WTC11 (cell line): ENCODE results near the gene WARS2. TPM values are rescaled to one million over a fixed set of nuclear protein-coding genes. Genes with fewer than 3 reads are reported as not detected.
A peak's percentile ranks its signal among the peaks of the same experiment; 100 is the strongest.

ENCODE experiments used
- ATAC-seq: fragments of 200-7000 bp; cut with Tn5 transposase; 2 replicates; pipeline ENCODE4 v1.10.0; 2021; ENCODE audit warnings: mild to moderate bottlenecking, moderate library complexity
- CTCF ChIA-PET: fragments of 300-600 bp; sonication (Branson Sonifier 250); formaldehyde crosslinking; loops from one replicate; lab custom pipeline; 2021; ENCODE audit warnings: antibody characterized with exemption; lab: Charles Lee
- POLR2A ChIA-PET: fragments of 350-600 bp; sonication (Branson Sonifier 250); formaldehyde crosslinking; loops from one replicate; lab custom pipeline; 2021; ENCODE audit warnings: antibody characterized with exemption; lab: Charles Lee
- DNase-seq: peaks from one replicate; pipeline ENCODE4 v3.0.0; 2021; ENCODE audit warnings: low spot score
- H3K27ac Mint-ChIP-seq: 2 replicates; pipeline ENCODE4 v1.8.0; 2021; ENCODE audit warnings: mixed read lengths
- H3K27me3 Mint-ChIP-seq: 2 replicates; pipeline ENCODE4 v1.8.0; 2021; ENCODE audit warnings: low read depth, mild to moderate bottlenecking, moderate library complexity, mixed read lengths
- H3K36me3 Mint-ChIP-seq: 2 replicates; pipeline ENCODE4 v1.8.0; 2021; ENCODE audit warnings: mixed read lengths
- H3K4me1 Mint-ChIP-seq: 2 replicates; pipeline ENCODE4 v1.8.0; 2022; ENCODE audit warnings: mixed read lengths
- H3K4me3 Mint-ChIP-seq: 2 replicates; pipeline ENCODE4 v1.8.0; 2021; ENCODE audit warnings: mild to moderate bottlenecking, moderate library complexity, mixed read lengths
- H3K9me3 Mint-ChIP-seq: 2 replicates; pipeline ENCODE4 v1.8.0; 2021; ENCODE audit warnings: mixed read lengths
- CBFB ChIP-seq: sonication (generic); formaldehyde crosslinking; IDR thresholded peaks from 2 replicates; pipeline ENCODE4 v1.8.1; 2022; ENCODE audit warnings: mild to moderate bottlenecking, low read depth, missing genetic modification reagents
- ELF4 ChIP-seq: sonication (generic); formaldehyde crosslinking; IDR thresholded peaks from 2 replicates; pipeline ENCODE4 v1.8.1; 2022; ENCODE audit warnings: low read depth, mild to moderate bottlenecking, moderate library complexity, missing genetic modification reagents
- FOXJ3 ChIP-seq: sonication (generic); formaldehyde crosslinking; IDR thresholded peaks from 2 replicates; pipeline ENCODE4 v1.9.0; 2021; ENCODE audit warnings: missing genetic modification reagents, mild to moderate bottlenecking, borderline replicate concordance
- GABPB1 ChIP-seq: sonication (generic); formaldehyde crosslinking; IDR thresholded peaks from 2 replicates; pipeline ENCODE4 v1.8.1; 2023; ENCODE audit warnings: mild to moderate bottlenecking, missing genetic modification reagents
- IRF2 ChIP-seq: sonication (generic); formaldehyde crosslinking; IDR thresholded peaks from 2 replicates; pipeline ENCODE4 v1.8.0; 2022; ENCODE audit warnings: low read depth, missing genetic modification reagents, borderline replicate concordance
- PRRX2 ChIP-seq: fragments of 250-450 bp; sonication (Bioruptor Pico); IDR thresholded peaks from 2 replicates; pipeline ENCODE4 v1.8.0; 2021; ENCODE audit warnings: mild to moderate bottlenecking
- RORB ChIP-seq: fragments of 250-450 bp; sonication (Bioruptor Pico); IDR thresholded peaks from 2 replicates; pipeline ENCODE4 v1.9.0; 2021; ENCODE audit warnings: mild to moderate bottlenecking
- ZBTB21 ChIP-seq: sonication (generic); formaldehyde crosslinking; IDR thresholded peaks from 2 replicates; pipeline ENCODE4 v1.8.1; 2023; ENCODE audit warnings: mild to moderate bottlenecking, missing genetic modification reagents, borderline replicate concordance
- ZNF121 ChIP-seq: sonication (generic); formaldehyde crosslinking; IDR thresholded peaks from 2 replicates; pipeline ENCODE4 v1.8.0; 2023; ENCODE audit warnings: missing genetic modification reagents
- total RNA-seq: library from RNA; stranded (reverse); gene quantifications from 3 replicates; pipeline ENCODE4 v1.2.3, GENCODE V29; 2021
- TF ChIP-seq, protein P1 (sequence below): fragments of 200-600 bp; IDR thresholded peaks from 2 replicates; pipeline ENCODE4 v1.8.0; 2022; ENCODE audit warnings: antibody characterized with exemption
- TF ChIP-seq, protein P2 (sequence below): sonication (generic); formaldehyde crosslinking; IDR thresholded peaks from 2 replicates; pipeline ENCODE4 v1.8.1; 2022; ENCODE audit warnings: mild to moderate bottlenecking, moderate library complexity, missing genetic modification reagents
- TF ChIP-seq, protein P3 (sequence below): sonication (generic); formaldehyde crosslinking; IDR thresholded peaks from 2 replicates; pipeline ENCODE4 v1.8.0; 2023; ENCODE audit warnings: missing genetic modification reagents
- TF ChIP-seq, protein P4 (sequence below): sonication (generic); formaldehyde crosslinking; conservative IDR thresholded peaks from 2 replicates; pipeline ENCODE4 v1.8.1; 2022; ENCODE audit warnings: mild to moderate bottlenecking, missing genetic modification reagents
- TF ChIP-seq, protein P5 (sequence below): sonication (generic); formaldehyde crosslinking; IDR thresholded peaks from 2 replicates; pipeline ENCODE4 v1.8.1; 2023; ENCODE audit warnings: mild to moderate bottlenecking, missing genetic modification reagents
- TF ChIP-seq, protein P6 (sequence below): fragments of 250-450 bp; sonication (Bioruptor Pico); IDR thresholded peaks from 2 replicates; pipeline ENCODE4 v1.9.0; 2021; ENCODE audit warnings: moderate library complexity, mild to moderate bottlenecking, inconsistent platforms, borderline replicate concordance
- TF ChIP-seq, protein P7 (sequence below): sonication (generic); formaldehyde crosslinking; IDR thresholded peaks from 2 replicates; pipeline ENCODE4 v1.8.1; 2022; ENCODE audit warnings: low read depth, missing genetic modification reagents, borderline replicate concordance

WARS2 gene
- total RNA-seq, 1 experiment from 2014 or later = 9.3 TPM

DNA sequence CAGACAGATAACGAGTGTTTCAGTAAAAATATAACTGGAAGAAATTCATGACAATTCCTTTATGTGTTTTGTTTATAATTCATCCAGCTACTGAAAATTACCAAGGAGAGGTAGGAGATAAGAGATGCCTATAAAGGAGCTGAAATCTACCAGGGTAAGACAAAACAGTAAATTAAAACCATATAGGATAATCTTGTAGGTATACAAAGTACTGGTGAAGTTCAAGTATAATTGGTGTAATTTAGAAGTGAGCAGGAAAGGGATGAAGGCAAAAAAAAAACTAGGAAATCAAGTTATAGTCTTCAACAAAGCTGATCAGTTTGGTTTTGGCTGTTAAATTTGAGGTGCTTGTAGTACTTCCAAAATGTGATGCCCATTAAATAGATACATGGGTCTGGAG is 1.2 kb upstream of the WARS2 start (continued):
- TF ChIP-seq, protein P1, sequence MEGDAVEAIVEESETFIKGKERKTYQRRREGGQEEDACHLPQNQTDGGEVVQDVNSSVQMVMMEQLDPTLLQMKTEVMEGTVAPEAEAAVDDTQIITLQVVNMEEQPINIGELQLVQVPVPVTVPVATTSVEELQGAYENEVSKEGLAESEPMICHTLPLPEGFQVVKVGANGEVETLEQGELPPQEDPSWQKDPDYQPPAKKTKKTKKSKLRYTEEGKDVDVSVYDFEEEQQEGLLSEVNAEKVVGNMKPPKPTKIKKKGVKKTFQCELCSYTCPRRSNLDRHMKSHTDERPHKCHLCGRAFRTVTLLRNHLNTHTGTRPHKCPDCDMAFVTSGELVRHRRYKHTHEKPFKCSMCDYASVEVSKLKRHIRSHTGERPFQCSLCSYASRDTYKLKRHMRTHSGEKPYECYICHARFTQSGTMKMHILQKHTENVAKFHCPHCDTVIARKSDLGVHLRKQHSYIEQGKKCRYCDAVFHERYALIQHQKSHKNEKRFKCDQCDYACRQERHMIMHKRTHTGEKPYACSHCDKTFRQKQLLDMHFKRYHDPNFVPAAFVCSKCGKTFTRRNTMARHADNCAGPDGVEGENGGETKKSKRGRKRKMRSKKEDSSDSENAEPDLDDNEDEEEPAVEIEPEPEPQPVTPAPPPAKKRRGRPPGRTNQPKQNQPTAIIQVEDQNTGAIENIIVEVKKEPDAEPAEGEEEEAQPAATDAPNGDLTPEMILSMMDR = no peak
- TF ChIP-seq, protein P2, sequence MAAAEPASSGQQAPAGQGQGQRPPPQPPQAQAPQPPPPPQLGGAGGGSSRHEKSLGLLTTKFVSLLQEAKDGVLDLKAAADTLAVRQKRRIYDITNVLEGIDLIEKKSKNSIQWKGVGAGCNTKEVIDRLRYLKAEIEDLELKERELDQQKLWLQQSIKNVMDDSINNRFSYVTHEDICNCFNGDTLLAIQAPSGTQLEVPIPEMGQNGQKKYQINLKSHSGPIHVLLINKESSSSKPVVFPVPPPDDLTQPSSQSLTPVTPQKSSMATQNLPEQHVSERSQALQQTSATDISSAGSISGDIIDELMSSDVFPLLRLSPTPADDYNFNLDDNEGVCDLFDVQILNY (CRISPR knock-in tag) = no peak
- TF ChIP-seq, protein P3, sequence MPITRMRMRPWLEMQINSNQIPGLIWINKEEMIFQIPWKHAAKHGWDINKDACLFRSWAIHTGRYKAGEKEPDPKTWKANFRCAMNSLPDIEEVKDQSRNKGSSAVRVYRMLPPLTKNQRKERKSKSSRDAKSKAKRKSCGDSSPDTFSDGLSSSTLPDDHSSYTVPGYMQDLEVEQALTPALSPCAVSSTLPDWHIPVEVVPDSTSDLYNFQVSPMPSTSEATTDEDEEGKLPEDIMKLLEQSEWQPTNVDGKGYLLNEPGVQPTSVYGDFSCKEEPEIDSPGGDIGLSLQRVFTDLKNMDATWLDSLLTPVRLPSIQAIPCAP = no peak
- no peak for TF ChIP-seq ELF4 (CRISPR knock-in tag)
- TF ChIP-seq ZNF121 = no peak
- TF ChIP-seq RORB (CRISPR knock-in tag) = no peak

DNA sequence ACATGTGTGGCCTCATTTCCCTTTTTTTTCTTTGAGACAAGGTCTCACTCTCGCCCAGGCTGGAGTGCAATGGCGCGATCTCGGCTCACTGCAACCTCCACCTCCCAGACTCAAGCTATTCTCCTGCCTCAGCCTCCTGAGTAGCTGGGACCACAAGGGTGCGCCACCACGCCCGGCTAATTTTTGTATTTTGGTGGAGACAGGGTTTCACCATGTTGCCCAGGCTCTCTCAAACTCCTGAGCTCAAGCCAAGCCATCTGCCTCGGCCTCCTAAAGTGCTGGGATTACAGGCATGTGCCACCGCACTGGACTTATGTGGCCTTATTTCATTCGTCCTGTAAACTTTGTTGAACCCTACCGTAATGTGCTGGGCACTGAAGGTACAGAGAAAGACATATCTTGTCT is 569 bp upstream of the WARS2 start:
- peak; percentile 8; the same call in 1 of the 2 replicates for ATAC-seq
- Mint-ChIP-seq H3K4me1 (peaks cover 10% of the 10 kb centered on the region), H3K4me3 (no peak overlapping the region), H3K27ac (no peak overlapping the region), H3K36me3 (no peaks in the 10 kb centered on the region), H3K27me3 (no peaks in the 10 kb centered on the region), H3K9me3 (no peaks in the 10 kb centered on the region)
- TF ChIP-seq, protein P4, sequence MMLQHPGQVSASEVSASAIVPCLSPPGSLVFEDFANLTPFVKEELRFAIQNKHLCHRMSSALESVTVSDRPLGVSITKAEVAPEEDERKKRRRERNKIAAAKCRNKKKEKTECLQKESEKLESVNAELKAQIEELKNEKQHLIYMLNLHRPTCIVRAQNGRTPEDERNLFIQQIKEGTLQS (CRISPR knock-in tag) = no peak
- TF ChIP-seq, protein P1 = 0 out of 2 replicates have a peak, but pooled peaks have one; percentile 16
- ChIA-PET CTCF (interaction anchor here (1.0 to 2.1 kb wide), 12 partner anchors 8 to 507 kb away, joined by 3 to 26 read pairs (median 4); partner anchors contain the start of gene ZNF697), POLR2A (interaction anchor here (0.9 to 1.2 kb wide), 3 partner anchors 10 to 26 kb away, joined by 3 to 11 read pairs (median 4); no protein-coding TSS in a partner anchor)
- peak; percentile 54 for DNase-seq

DNA sequence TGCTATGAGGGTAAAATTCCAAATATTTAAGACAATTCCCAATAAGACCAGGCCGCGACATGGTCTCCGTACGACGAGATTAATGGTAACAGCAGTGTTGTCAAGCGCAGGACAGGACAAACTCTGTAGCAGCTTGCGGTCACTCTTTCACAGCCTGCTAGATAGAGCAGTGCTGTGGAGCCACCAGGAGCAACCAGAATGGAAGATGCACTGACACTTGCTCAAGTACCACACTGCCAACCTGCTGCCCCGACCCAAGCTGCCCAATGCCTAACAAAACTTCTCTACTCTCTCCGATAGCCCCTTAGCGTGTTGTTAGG is 636 bp downstream of the WARS2 start:
- peaks cover 10% of the 10 kb centered on the region for H3K4me1 Mint-ChIP-seq
- H3K27me3 Mint-ChIP-seq = no peaks in the 10 kb centered on the region
- H3K36me3 Mint-ChIP-seq = no peaks in the 10 kb centered on the region
- POLR2A ChIA-PET = interaction anchor here (0.6 to 0.9 kb wide), 2 partner anchors 25 to 146 kb away, joined by 3 to 4 read pairs; no protein-coding TSS in a partner anchor
- TF ChIP-seq, protein P5, sequence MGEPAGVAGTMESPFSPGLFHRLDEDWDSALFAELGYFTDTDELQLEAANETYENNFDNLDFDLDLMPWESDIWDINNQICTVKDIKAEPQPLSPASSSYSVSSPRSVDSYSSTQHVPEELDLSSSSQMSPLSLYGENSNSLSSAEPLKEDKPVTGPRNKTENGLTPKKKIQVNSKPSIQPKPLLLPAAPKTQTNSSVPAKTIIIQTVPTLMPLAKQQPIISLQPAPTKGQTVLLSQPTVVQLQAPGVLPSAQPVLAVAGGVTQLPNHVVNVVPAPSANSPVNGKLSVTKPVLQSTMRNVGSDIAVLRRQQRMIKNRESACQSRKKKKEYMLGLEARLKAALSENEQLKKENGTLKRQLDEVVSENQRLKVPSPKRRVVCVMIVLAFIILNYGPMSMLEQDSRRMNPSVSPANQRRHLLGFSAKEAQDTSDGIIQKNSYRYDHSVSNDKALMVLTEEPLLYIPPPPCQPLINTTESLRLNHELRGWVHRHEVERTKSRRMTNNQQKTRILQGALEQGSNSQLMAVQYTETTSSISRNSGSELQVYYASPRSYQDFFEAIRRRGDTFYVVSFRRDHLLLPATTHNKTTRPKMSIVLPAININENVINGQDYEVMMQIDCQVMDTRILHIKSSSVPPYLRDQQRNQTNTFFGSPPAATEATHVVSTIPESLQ (CRISPR knock-in tag) = no peak
- TF ChIP-seq PRRX2 (no peak), ZBTB21 (CRISPR knock-in tag) (no peak), CBFB (CRISPR knock-in tag) (no peak)
- ATAC-seq (peak; percentile 58), DNase-seq (no peak)
- H3K27ac Mint-ChIP-seq = no peak overlapping the region
- H3K9me3 Mint-ChIP-seq = no peaks in the 10 kb centered on the region
- CTCF ChIA-PET = interaction anchor here (1.3 to 2.1 kb wide), 6 partner anchors 9 to 508 kb away, joined by 3 to 15 read pairs (median 4); partner anchors contain the start of gene ZNF697
- H3K4me3 Mint-ChIP-seq = no peak overlapping the region

DNA sequence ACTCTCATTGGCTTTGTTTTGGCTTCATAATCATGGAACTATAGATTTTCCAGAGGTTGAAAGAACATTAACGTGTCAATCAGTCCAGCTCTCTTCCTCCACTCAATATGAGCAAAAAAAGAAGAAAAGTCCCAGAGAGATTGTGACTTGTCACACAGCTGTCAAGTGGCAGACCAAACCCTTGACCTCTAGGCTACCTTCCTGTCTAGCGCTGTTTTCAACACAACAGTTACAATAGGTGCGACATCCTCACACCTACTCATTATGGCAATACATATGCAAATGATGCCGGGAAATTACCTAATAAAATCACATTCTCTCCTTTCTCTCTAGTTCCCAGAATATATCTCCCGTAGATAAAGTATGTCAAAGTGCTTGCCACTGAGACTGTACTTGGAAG is 1.1 kb downstream of the WARS2 start:
- POLR2A ChIA-PET = no interaction called here
- TF ChIP-seq GABPB1 (CRISPR knock-in tag) = no peak
- TF ChIP-seq, protein P1 = no peak
- TF ChIP-seq, protein P6, sequence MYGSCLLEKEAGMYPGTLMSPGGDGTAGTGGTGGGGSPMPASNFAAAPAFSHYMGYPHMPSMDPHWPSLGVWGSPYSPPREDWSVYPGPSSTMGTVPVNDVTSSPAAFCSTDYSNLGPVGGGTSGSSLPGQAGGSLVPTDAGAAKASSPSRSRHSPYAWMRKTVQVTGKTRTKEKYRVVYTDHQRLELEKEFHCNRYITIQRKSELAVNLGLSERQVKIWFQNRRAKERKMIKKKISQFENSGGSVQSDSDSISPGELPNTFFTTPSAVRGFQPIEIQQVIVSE (CRISPR knock-in tag) = no peak
- no peak for TF ChIP-seq IRF2 (CRISPR knock-in tag)
- TF ChIP-seq FOXJ3 (CRISPR knock-in tag) = no peak
- TF ChIP-seq, protein P7, sequence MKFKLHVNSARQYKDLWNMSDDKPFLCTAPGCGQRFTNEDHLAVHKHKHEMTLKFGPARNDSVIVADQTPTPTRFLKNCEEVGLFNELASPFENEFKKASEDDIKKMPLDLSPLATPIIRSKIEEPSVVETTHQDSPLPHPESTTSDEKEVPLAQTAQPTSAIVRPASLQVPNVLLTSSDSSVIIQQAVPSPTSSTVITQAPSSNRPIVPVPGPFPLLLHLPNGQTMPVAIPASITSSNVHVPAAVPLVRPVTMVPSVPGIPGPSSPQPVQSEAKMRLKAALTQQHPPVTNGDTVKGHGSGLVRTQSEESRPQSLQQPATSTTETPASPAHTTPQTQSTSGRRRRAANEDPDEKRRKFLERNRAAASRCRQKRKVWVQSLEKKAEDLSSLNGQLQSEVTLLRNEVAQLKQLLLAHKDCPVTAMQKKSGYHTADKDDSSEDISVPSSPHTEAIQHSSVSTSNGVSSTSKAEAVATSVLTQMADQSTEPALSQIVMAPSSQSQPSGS (CRISPR knock-in tag) = no peak
- TF ChIP-seq, all 79 proteins: peak for 0
- H3K4me3 Mint-ChIP-seq = no peak overlapping the region
- H3K36me3 Mint-ChIP-seq = no peaks in the 10 kb centered on the region
- no peak for DNase-seq
- no peaks in the 10 kb centered on the region for H3K9me3 Mint-ChIP-seq
- no peaks in the 10 kb centered on the region for H3K27me3 Mint-ChIP-seq
- peaks cover 10% of the 10 kb centered on the region for H3K4me1 Mint-ChIP-seq
- CTCF ChIA-PET = interaction anchor here (2.1 kb wide), 1 partner anchor 137 kb away, joined by 15 read pairs; no protein-coding TSS in a partner anchor
- no peak overlapping the region for H3K27ac Mint-ChIP-seq
- ATAC-seq = no peak
